Endothelial cell (in vitro differentiated cells): ENCODE measurements around the gene AUTS2. TPM values are rescaled to one million over a fixed set of nuclear protein-coding genes. Genes with fewer than 3 reads are reported as not detected.
A peak's percentile ranks its signal among the peaks of the same experiment; 100 is the strongest.

Experiments
- DNase-seq: peaks from one replicate; pipeline ENCODE4 v3.0.0; 2021; ENCODE audit warnings: low spot score
- H3K27ac Mint-ChIP-seq: one replicate; pipeline ENCODE4 v1.8.0; 2021; ENCODE audit warnings: mixed read lengths, inconsistent platforms; ENCODE audit not compliant: unreplicated experiment
- H3K27me3 Mint-ChIP-seq: one replicate; pipeline ENCODE4 v1.8.0; 2021; ENCODE audit warnings: mild to moderate bottlenecking, moderate library complexity, mixed read lengths, inconsistent platforms; ENCODE audit not compliant: unreplicated experiment
- H3K36me3 Mint-ChIP-seq: one replicate; pipeline ENCODE4 v1.8.0; 2021; ENCODE audit warnings: mild to moderate bottlenecking, low read depth, mixed read lengths, inconsistent platforms; ENCODE audit not compliant: unreplicated experiment
- H3K4me1 Mint-ChIP-seq: one replicate; pipeline ENCODE4 v1.8.0; 2021; ENCODE audit warnings: mild to moderate bottlenecking, mixed read lengths, inconsistent platforms; ENCODE audit not compliant: unreplicated experiment
- H3K4me3 Mint-ChIP-seq: one replicate; pipeline ENCODE4 v1.8.0; 2021; ENCODE audit warnings: mild to moderate bottlenecking, mixed read lengths, inconsistent platforms; ENCODE audit not compliant: unreplicated experiment
- H3K9me3 Mint-ChIP-seq: one replicate; pipeline ENCODE4 v1.8.0; 2021; ENCODE audit warnings: mixed read lengths, inconsistent platforms; ENCODE audit not compliant: unreplicated experiment
- CTCF ChIP-seq: fragments of 200-600 bp; sonication (generic); IDR thresholded peaks from one replicate; pipeline ENCODE4 v1.5.0; 2021; ENCODE audit warnings: antibody characterized with exemption; ENCODE audit not compliant: unreplicated experiment
- total RNA-seq: library from RNA; stranded (reverse); fragmentation: NEBNext Ultra II Directional; extraction: Animal tissue kit (Norgen Biotek cat#: 25700); gene quantifications from one replicate; pipeline ENCODE4 v1.2.1, GENCODE V29; 2021; ENCODE audit not compliant: unreplicated experiment

Gene AUTS2
- total RNA-seq, 1 donor from 2014 or later, result 103 TPM

- no peak for DNase-seq
- Mint-ChIP-seq H3K4me3 (no peak overlapping the region), H3K4me1 (peaks cover 29% of the 10 kb centered on the region), H3K36me3 (peaks cover 6% of the 10 kb centered on the region), H3K27ac (no peak overlapping the region), H3K9me3 (no peaks in the 10 kb centered on the region), H3K27me3 (peaks cover under 1% of the 10 kb centered on the region)
- TF ChIP-seq CTCF, result no peak
These were observed 145.2 kb downstream of the AUTS2 start for GRCh38 chr7:69743436-69743835.

- Mint-ChIP-seq H3K36me3 (peaks cover 6% of the 10 kb centered on the region), H3K27me3 (peaks cover 4% of the 10 kb centered on the region), H3K27ac (no peak overlapping the region), H3K4me3 (no peak overlapping the region), H3K4me1 (peaks cover 28% of the 10 kb centered on the region), H3K9me3 (no peaks in the 10 kb centered on the region)
- no peak for DNase-seq
- TF ChIP-seq CTCF, result no peak
These were observed 145.8 kb downstream of the AUTS2 start for GRCh38 chr7:69744026-69744425.

GRCh38 chr7:69746383-69746782 lies 148.1 kb downstream of the AUTS2 start:
- TF ChIP-seq CTCF, result no peak
- Mint-ChIP-seq H3K9me3 (no peaks in the 10 kb centered on the region), H3K27me3 (peaks cover 4% of the 10 kb centered on the region), H3K4me3 (no peak overlapping the region), H3K4me1 (peaks cover 34% of the 10 kb centered on the region), H3K27ac (no peak overlapping the region), H3K36me3 (peaks cover 6% of the 10 kb centered on the region)
- no peak for DNase-seq

- no peak overlapping the region for H3K27ac Mint-ChIP-seq
- peaks cover 37% of the 10 kb centered on the region for H3K4me1 Mint-ChIP-seq
- H3K27me3 Mint-ChIP-seq, result peaks cover 4% of the 10 kb centered on the region
- no peak for TF ChIP-seq CTCF
- peaks cover 6% of the 10 kb centered on the region for H3K36me3 Mint-ChIP-seq
- no peak overlapping the region for H3K4me3 Mint-ChIP-seq
- no peak for DNase-seq
- no peaks in the 10 kb centered on the region for H3K9me3 Mint-ChIP-seq
These were observed 148.9 kb downstream of the AUTS2 start for GRCh38 chr7:69747144-69747543.

- peaks cover 6% of the 10 kb centered on the region for H3K36me3 Mint-ChIP-seq
- peak overlapping the region; percentile 28 for H3K27ac Mint-ChIP-seq
- peaks cover 4% of the 10 kb centered on the region for H3K27me3 Mint-ChIP-seq
- no peak for DNase-seq
- no peak overlapping the region for H3K4me3 Mint-ChIP-seq
- no peaks in the 10 kb centered on the region for H3K9me3 Mint-ChIP-seq
- TF ChIP-seq CTCF, result no peak
- H3K4me1 Mint-ChIP-seq, result peaks cover 50% of the 10 kb centered on the region
These were observed 150.3 kb downstream of the AUTS2 start for GRCh38 chr7:69748530-69748929.
